Astrocyte of the cerebellum (primary cell): ENCODE measurements around the gene FZD2.

Experiments
- DNase-seq: peaks from one replicate; pipeline ENCODE4 v3.0.0-alpha.2; 2011; ENCODE audit warnings: low read depth
- H3K4me3 ChIP-seq: 2 replicates; pipeline ENCODE4 v1.5.1; 2011; ENCODE audit warnings: mild to moderate bottlenecking, low read depth, low read length, moderate library complexity
- in situ Hi-C: cut with HindIII; loops from 2 replicates; pipeline ENCODE4 v1.10.0; 2017; ENCODE audit warnings: low sequenced_read_pairs
- TF ChIP-seq, protein P1 (sequence below): IDR thresholded peaks from 2 replicates; pipeline ENCODE4 v1.5.1; 2012; ENCODE audit warnings: low read length, low read depth, moderate library complexity, mild to moderate bottlenecking; ENCODE audit errors: missing control alignments

Gene FZD2

DNA sequence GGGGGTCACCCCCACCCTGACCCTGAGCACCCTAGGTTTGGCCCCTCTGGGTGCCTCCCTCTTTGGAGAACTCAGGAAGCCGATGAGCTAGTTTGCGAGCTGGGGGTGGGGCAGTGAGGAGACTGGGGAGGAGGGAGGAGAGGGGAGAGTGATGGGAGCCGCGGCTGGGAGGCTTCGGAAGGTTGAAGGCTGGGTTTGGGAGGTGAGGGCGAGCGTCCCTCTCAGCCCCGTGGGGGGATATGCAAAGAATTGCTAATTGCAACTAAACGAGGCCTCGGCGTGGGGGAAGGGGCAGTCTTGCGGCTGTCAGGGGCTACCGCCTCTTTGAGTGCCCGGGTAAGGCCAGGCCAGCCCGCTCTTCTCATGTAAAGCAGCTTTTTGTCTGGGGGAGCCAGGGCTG, 17.6 kb upstream of the FZD2 start:
- H3K4me3 ChIP-seq = no peak overlapping the region
- DNase-seq = no peak
- in situ Hi-C loops = no loop called here
- TF ChIP-seq, protein P1, sequence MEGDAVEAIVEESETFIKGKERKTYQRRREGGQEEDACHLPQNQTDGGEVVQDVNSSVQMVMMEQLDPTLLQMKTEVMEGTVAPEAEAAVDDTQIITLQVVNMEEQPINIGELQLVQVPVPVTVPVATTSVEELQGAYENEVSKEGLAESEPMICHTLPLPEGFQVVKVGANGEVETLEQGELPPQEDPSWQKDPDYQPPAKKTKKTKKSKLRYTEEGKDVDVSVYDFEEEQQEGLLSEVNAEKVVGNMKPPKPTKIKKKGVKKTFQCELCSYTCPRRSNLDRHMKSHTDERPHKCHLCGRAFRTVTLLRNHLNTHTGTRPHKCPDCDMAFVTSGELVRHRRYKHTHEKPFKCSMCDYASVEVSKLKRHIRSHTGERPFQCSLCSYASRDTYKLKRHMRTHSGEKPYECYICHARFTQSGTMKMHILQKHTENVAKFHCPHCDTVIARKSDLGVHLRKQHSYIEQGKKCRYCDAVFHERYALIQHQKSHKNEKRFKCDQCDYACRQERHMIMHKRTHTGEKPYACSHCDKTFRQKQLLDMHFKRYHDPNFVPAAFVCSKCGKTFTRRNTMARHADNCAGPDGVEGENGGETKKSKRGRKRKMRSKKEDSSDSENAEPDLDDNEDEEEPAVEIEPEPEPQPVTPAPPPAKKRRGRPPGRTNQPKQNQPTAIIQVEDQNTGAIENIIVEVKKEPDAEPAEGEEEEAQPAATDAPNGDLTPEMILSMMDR = no peak

DNA sequence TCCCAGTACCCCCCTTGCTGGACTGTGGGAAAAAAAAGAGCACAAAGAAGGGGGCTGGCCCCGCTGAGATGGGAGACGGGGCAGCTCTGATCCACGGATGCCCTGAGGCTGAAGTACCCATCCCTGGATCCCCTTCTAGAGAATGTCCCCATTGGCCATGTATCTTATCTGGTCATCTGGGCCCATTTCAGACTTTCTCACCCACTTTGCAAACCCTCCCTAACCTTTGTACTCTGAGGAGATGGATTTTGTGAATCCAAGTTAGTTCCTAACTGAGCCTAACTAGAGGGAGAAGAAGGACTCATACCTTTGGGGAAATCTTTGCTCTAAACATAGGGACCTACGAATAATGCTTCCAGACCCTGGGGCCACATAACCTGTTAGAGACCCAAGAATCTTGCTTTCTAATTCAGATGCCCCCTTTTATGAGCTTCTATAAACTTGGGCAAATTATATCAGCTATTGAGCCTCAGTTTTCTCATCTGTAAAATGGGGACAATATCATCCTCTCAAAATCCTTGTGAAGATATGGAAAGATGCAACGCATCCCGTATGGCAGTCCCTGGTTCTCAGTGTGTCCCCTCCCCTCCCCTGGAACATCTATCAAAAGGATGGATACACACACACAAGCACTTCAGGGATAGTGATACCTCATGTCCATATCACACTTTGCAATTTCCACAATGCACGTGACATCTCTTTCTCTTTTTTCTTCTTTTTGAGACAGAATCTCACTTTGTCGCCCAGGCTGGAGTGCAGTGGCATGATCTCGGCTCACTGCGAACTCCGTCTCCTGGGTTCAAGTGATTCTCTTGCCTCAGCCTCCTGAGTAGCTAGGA, 16.8 kb upstream of the FZD2 start:
- in situ Hi-C loops = no loop called here
- TF ChIP-seq, protein P1 = no peak
- no peak overlapping the region for H3K4me3 ChIP-seq

DNA sequence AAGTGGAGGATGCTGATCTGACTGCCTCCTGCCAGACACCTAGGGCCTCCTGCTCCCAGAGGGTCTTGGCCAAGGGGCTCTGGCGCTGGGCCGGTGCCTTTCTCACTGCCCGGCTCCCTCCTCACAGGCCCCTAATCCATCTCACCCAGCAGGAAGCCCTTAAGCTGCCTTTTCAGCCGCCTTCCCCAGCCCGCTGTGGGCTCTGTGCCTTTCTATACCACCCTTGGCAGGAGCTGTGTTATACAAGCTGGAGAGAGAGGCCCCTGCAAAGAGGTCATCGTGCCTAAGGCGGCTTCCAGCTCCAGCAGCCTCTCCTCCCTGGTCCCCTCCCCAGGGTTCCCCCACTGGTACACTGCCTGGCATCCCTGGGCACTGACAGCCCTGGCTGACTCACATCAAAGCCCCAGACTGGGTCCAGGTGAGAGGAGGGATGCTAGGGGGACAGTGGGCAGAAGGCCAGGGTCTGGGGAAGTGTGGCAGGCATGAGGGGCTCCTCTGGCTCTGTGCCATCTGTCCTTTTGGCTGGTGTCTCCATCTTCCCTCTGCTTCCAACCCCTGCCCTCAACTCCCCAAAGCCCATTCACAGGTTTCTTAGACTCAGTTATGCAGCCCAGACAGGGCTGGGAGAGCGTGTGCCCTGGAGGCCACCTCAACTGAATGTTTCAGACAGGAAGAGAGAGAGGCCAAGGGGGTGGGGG, 15.3 kb upstream of the FZD2 start:
- no peak overlapping the region for H3K4me3 ChIP-seq
- no peak for DNase-seq
- TF ChIP-seq, protein P1 = no peak
- in situ Hi-C loops = no loop called here

More for the DNA sequence above, 16.8 kb upstream of the FZD2 start:
- no peak for DNase-seq

DNA sequence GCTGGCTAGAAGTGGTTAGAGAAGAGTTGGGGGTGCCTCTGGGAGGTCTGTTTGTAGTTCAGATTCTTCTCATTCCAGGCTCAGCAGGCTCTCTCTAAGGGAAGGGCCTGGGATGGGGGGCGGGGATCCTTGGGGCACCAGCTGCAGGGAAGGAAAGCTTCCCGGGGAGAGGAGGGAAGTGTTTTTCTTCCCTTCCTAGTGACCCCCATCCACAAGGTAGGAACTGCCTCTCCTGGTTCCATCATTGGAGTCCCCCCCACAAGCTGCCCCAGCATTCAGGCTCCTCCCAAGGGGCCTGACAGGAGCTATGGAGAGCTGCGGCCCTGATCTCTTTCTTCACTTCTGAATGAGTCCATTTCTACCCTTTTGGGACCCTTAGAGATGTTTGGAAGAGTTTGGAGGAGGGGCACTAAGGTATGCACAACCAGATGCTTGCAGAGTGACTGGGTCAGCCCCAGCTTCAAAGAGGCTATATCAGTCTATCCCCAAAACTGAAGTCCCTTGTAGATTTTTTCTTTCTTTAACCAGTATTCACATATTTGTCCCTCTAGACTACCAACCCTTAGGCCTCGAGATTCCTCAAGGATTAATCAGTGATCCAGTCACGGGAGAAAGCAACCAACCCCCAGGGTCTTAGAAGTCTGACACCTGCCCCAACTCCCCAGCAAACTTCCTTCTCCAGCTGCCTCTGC, 13.9 kb upstream of the FZD2 start:
- no peak overlapping the region for H3K4me3 ChIP-seq
- DNase-seq = peak; percentile 79
- TF ChIP-seq, protein P1 = no peak
- in situ Hi-C loops = no loop called here

DNA sequence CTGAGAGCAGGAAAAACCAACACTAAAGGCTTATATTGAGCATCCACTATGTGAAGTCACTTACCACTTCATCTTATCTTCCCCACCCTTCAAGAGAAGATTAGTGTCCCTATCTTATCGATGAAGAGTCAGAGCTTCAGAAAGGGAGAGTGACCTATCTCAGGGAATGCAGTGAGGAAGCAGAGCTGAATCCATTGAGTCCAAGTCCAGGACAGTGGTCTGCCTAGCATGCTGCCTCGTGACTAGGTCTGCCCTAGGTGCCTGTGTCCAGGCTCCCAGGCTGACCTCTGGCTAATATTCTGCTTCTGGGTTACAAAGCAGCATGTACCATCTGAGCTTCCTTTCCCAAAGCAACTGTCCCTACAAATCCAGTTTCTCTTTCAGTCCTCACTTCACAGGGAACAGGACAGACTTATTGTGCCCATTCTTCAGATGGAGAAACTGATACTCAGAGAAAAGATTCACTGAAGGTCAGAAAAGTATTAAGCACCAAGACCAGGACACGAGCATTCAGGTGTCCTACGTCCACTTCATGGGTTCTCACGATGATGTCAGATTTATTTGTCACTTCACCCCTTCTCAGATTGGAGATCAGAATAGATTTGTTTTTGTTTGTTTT, 13.3 kb upstream of the FZD2 start:
- DNase-seq = no peak
- TF ChIP-seq, protein P1 = no peak
- no peak overlapping the region for H3K4me3 ChIP-seq
- in situ Hi-C loops = no loop called here
